AML-193 (cell line): ENCODE measurements around the gene SRPK2.

ENCODE experiments used
- DNase-seq, 2 experiments: peaks; one replicate each; lab custom pipeline; 2025; lab: John Stamatoyannopoulos, UW

The SRPK2 gene

DNA sequence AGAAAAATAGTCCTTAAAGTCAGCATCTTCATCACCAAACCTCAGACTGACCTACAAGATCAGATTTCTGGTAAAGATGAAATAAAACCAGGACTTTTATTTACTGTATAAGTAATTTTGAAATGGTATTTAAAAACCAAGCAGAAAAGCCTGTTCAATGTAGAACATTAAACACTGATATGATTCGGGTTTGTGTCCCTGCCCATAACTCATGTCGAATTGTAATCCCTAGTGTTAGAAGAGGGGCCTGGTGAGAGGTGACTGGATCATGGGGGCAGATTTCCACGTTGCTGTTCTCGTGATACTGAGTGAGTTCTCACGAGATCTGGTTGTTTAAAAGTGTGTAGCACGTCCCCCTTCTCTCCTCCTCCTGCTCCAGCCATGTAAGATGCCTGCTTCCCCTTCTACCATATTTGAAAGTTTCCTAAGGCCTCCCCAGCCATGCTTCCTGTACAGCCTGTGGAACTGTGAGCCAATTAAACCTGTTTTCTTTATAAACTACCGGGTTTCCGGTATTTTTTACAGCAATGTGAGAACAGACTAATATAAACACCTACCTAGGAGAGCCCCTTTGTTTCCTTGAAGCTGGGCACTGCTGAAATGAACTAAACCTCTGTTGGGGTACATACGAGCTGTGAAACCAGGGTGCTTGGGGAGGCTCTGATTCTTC lies 254.6 kb downstream of the SRPK2 start:
- DNase-seq: no peak

DNA sequence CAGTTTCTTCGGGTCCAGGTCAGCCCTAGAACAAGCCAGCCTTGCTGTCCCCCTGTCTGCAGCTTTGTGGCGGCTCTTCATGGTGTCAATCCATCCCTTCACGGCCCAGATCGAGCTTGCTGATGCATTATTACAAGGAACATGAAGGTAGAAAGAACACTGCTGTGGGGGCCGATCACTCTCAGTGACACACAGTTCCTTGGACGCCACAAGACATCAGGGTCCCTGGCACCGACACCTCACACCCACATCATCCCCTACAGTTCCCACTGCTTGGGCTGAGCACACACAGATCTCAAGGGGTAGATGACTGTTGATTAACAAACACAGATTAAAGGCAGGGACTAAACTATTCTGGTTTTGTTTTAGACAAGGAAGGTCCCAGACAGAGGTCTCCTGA lies 255.4 kb downstream of the SRPK2 start:
- no peak for DNase-seq

DNA sequence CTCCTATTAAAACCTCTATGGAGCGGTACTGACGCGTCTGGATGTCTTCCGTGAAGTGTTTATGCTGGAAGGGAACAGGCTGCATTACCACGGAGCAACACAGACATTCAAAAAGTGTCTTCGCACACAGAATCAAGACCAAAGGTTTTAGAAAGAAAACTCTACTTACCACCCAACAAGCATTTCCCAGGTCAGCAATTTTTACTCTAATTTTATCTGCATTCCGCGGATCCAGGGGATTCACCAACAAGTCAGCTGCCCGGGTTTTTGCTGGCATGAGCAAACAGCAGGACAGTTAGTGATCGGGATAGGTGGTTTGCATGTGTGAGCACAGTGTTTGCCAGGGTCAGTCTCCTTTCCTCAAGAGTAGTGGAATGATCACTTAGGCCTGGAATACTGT lies 255.9 kb downstream of the SRPK2 start:
- no peak for DNase-seq

DNA sequence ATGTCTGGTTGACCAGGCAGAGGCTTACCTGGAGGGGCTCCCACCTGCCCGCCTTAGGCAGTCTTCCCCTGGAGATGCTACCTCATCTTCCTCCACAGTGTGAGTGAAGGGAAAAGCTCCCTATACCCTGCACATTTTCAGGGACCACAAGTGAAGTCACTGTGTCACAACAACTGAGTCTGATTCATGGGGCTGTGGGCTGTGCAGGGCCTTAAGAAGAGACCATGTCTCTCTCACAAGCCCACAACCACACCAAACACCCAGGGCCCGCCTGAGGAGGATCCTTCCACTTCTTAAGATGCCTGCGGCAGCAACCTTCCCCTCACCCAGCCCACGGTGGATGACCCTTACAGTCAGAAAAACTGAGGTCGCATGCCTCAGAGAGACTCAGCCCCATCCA lies 256.4 kb downstream of the SRPK2 start:
- no peak for DNase-seq

DNA sequence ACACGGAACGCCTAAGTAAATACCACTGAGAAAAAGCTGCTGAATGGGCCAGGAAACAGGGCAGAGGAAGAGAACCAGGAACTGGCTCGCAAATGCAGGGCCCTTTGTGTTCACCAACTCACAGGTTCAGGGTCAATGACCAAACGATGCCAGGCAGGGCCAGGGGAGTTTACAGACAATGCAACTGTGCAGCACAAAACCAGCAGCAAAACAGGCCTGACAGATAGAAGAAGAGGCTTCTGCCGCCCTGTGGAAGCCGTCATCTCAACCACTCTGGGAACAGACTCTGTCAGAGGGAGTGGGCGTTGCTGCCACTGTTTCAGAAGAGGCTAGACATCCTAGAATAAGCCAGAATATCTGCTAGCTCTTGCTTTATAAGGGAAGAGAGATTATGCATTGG lies 256.8 kb downstream of the SRPK2 start:
- DNase-seq: no peak

DNA sequence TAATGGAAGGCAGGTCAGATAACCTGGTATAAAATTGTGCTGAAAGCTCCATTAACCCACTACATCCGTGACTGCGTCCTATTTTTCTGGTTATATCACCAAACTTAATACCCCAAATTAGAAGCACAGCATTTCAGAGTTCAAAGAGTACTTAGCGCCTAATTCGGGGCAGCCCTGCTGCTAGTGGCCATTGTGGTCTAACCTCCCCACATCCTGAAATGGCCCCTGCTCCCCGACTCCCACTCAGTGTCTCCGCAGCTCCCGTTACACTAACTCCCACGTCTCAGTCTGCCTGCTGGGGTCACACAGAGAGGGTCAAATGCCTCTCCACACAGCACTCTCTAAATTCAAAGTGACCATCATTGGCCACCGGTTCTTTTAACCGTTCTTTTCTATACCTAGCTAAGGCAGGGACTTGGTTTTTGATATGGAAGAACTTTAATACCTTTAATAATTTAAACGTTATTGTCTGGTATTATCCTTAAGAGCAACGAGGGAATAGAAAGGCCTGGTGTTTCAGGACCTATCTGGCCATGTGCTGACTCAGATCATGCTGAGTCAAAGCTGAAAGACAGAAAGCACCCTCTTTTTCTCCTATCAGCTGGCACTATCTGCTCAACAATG lies 257.6 kb downstream of the SRPK2 start:
- no peak for DNase-seq

DNA sequence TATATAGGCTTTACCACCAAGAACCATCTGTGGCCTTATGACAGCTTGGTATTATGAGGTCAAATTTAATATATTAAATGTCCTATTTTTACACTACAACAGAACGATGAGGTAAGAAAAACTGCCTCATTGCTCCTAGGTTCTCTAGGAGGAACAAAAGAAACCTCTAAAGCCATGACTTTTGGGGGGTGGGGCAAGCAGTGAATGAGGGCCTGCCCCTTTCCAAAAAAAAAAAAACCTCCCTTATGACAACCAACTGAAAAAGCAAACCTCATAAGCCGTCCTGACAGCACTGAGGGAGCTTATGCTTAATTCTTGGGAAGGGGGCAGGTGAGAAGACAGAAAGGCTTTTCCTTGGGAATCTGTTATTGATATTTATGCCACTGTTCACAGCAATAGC lies 258.1 kb downstream of the SRPK2 start:
- no peak for DNase-seq

DNA sequence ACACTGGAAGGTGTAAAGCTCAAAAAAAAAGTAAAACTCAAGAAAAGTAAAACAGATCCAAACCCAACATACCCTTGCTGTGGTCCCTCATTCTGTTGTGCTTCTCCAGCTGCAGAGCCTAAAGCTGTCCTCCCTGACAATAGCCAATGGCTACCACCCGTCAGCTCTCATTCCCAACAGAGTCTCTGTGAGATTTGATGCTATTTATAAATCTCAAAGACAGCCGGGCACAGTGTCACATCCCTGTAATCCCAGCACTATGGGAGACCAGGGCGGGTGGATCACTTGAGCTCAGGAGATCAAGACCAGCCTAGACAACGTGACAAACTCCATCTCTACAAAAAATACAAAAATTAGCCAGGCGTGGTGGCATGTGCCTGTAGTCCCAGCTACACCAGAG lies 258.7 kb downstream of the SRPK2 start:
- no peak for DNase-seq

DNA sequence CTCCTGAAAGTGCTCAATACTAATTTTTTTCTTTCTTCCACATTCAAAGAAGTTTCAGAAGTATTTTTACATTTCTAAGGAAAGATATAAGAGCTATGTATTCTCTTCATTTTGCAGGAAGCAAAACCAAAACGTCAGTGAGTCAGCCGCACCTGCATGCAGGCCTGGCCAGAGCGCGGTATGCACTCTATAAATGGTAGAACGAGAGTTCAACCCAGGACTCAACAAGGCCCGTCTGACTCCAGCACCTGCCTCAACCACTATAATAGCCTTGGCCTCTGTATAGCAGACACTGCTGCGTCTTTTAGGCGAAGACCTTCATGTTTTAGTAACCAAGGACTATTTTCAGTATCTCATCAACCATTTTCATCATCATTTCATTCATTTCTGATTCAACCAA lies 261.5 kb downstream of the SRPK2 start:
- DNase-seq: no peak

DNA sequence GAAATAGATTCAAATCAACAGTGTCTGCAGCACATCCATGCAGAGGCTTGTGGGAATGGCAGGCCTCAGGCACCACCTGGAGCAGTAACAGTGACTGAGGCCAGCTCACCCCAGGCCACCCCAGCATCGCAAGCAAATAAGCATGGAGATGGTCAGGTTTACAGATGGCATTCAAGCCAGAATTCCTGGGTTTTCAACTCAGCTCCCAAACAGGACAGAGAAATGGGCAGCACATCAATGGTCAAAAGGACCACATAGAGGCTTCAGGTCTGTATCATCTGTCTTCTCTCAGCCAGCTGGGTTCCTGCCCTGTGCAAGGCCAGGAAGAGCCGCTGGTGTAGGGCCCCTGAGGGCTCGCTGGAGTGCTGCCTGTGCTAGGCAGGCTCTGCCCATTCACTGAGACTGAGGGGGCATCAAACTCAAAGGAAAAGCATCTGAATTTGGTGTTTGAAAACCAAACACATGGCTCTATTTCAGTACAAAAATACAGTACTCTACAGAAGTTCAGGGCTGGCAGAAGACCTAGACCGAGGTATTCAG lies 262.2 kb downstream of the SRPK2 start:
- no peak for DNase-seq

DNA sequence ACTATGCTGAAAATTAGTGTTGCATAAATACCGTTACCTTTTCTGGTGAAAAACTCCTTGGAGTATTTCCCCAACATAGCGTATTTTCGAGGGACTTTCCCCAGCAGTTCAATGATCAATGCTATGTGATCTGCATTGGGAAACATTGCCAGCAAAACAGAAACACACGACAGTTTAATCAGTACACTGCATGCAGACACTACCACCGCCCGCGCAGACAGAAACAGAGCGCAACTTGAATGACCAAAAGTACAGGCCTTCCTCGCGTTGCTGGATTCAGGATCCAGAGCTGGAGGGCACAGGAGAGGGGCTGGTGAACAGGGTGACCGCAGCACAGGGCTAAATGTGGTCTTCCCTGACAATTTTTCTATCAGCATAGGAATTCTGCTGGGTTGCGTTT lies 263.0 kb downstream of the SRPK2 start:
- no peak for DNase-seq

DNA sequence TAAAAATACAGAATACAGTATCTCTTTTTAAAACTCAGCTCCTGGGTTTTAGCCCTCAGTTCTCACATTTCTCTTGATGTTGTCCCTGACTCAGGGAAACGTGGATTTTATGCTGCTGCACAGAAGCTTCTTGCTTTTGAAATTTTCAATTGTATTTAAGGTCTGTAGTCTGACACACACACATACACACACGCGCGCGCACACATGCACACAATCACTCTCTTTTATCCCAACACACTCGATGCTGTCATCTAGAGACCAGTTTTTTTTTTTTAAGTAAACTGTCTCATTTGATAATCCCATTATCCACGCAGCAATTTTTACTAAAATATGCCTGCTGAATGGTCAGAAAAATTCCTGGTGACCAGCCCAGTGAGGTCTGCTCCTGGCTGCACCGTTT lies 266.1 kb downstream of the SRPK2 start:
- no peak for DNase-seq

DNA sequence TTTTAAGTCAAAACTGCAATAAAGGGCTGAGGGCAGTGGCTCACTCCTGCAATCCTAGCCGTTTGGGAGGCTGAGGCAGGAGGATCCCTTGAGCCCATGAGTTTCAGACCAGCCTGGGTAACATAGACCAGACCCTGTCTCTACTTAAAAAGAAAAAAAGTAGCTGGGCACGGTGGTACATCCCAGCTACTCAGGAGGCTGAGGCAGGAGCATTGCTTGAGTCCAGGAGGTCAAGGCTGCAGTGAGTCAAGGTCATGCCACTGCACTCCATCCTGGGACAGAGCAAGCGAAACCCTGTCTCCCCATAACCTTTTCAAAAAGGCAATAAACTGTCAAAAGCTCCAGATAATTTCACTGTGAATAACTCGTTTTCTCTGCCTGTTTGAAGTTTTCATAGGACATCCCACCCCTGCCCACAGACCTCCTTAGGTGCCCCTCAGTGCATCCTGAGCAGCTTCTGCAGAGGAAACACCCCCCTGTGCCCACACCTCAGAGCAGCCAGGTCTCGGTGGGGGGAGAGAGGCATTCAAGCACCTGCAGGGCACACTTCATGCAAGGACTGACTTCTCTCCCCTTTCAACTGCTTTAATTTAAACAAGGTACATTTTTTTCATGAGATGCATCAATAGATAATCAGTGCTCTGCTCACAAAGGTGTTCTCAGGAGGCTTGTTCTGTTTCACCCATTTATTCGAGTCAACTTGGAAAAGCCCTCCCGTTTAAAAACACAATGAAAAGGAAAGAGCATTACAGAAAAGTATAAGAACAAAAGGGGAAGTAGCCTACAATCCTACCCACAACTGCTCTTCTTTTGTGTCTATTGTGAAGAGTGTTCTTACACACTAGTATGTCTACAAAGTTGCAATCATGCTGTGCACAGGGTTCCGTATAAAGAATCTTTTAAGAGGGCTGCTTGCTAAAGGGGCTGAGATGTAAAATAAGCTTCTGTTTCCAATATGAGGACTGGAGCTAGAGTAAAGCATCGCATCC lies 269.8 kb downstream of the SRPK2 start:
- DNase-seq: peak in 1 of 2 experiments; percentile 29

DNA sequence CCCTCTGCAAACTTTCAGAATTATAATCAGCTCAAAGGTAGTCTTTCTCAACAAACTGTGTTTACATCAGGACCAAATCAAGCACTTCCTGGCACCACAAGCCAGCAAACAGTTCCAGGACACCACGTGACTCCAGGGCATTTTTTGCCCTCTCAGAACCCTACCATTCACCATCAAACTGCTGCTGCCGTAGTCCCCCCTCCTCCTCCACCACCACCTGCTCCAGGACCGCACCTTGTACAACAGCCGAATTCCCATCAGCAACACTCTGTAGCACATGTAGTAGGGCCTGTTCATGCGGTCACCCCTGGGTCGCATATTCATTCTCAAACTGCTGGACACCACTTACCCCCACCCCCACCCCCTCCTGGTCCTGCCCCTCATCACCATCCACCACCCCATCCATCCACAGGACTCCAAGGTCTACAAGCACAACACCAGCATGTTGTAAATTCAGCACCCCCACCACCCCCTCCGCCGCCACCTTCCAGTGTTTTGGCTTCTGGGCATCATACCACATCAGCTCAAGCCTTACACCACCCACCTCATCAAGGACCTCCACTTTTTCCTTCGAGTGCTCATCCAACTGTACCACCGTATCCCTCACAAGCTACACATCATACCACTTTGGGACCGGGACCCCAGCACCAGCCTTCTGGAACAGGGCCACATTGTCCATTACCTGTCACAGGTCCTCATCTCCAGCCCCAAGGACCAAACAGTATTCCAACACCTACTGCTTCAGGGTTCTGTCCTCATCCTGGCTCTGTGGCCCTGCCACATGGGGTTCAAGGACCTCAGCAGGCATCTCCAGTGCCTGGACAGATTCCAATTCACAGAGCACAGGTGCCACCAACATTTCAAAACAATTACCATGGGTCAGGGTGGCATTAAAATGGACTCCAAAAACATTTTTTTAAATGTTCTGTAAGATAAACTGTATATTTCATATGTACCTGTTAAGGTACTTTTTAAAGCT lies 276.0 kb downstream of the SRPK2 start:
- no peak for DNase-seq

DNA sequence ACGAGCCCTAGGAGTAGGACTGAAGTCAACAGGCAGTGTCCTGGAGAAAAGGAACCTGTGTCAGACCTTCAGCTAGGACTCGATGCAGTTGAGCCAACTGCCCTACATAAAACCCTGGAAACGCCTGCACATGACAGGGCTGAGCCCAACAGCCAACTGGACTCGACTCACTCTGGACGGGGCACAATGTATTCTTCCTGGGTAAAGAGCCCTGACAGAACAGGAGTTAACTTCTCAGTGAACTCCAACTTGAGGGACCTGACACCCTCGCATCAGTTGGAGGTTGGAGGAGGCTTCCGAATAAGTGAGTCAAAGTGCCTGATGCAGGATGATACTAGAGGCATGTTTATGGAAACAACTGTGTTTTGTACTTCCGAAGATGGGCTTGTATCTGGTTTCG lies 281.3 kb downstream of the SRPK2 start:
- no peak for DNase-seq

DNA sequence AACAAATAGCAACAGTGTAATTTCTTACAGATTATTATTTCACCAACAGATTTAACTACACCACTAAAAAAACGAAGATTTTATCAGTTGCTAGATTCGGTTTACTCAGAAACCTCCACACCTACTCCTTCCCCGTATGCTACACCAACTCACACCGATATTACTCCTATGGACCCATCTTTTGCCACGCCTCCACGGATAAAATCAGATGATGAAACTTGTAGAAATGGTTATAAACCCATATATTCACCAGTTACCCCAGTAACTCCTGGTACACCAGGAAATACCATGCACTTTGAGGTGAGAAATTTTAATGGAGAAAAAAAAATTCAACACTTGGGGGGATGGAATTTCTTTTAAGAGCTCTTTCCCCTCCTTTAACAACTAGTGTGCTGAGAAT lies 282.2 kb downstream of the SRPK2 start:
- no peak for DNase-seq

DNA sequence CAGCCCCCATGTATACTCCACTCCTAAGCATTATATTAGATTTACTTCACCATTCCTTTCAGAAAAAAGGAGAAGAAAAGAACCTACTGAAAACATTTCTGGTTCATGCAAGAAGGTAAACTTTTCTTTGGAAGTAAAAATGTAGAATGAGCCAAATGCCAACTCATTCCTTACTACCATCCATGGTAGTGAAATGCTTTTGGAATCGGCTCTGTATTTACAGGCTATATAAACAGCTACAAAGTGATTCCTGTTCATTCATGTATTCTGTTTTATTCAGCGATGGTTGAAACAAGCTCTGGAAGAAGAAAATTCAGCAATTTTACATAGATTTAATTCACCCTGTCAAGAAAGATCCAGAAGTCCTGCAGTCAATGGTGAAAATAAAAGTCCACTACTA lies 283.1 kb downstream of the SRPK2 start:
- DNase-seq: no peak

DNA sequence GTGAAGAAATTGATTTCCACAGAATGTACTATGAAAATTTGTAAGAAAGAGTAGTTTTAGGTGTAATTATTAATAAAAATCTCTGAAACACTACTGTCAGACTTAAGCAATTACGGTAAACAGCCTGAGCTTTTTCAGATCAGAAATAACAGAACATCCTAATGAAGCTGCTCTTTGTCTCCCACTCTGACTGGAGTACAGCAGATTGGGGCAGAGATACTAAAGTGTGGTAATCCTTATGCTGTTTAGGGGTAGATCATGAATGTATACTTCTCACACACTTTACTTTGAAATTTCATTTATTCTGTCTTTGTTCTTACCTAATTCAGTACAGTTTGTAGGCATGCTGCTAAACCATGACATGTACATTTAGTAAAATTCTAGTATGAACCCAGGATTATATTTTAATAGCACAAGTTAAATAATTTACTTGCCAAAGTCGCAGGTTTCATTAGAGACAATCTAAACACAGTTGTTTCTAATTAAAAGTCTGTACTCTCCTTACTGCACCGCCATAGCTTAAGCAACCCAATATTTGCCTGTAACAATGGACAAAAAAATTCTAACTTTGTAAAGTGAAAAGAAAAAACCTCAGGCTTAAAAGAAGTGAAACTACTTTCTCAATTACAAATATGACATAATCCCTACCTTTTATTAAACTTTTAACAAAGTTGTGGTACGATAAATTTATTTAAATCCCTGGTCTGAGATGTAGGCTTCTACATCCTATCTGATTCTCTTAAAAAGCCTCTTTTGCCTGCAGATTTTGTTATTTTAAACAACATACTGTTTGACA lies 286.0 kb downstream of the SRPK2 start:
- no peak for DNase-seq

DNA sequence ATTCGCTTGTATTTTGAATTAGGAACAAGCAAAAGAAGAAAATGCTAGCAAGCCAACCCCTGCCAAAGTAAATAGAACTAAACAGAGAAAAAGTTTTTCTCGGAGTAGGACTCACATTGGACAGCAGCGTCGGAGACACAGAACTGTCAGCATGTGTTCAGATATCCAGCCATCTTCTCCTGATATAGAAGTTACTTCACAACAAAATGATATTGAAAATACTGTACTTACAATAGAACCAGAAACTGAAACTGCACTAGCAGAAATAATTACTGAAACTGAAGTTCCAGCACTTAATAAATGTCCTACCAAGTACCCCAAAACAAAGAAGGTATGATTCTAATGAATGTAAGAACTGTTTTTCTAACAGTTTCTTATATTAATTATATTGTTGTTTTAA lies 286.9 kb downstream of the SRPK2 start:
- no peak for DNase-seq

DNA sequence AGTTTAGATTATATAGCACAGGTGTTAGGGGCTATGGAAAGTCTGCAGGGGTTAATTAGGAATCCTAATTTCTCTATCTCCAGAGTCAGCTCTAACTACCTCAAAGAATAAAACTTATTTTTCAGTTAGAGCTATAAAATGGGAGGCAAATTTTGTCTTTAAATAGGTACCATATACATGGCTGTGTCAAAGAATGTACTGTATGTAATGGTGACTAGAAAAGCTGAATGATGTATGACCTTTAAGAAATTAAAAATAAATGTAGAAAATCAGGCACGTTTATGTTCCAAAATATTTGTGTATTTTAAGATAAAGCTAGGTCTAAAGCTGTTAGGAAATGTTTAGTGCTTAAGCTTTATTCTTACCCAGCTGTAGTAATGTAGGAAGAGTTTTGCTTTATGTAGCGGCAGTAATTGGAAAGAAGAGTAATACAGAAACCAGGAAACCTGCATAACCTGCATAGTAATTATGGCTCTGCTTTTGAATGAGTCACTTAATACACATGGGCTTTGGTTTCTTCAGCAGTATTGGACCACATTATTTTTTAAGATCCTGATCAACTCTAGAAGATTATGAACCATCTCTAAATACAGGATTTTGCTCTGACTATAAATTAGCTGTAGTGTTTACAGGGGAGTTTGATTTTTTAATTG lies 289.7 kb downstream of the SRPK2 start:
- DNase-seq: no peak
